ENCODE data around the gene JUP. TPM values are rescaled to one million over a fixed set of nuclear protein-coding genes. Genes with fewer than 3 reads are reported as not detected.

JUP gene
- total RNA-seq, 1 experiment from 2014 or later, result 224 TPM

- Histone ChIP-seq H4K20me1 (ENCODE audit: insufficient read depth) (no peaks in the 10 kb centered on the region), H3K27ac (ENCODE audit: low read depth, low read length) (peak overlapping the region; percentile 47; the same call in 1 of the 2 replicates), H2AFZ (ENCODE audit: low read depth, low read length, poor library complexity, severe bottlenecking) (no peak overlapping the region), H3K9me2 (ENCODE audit: insufficient read depth) (no peaks in the 10 kb centered on the region), H3K36me3 (ENCODE audit: control insufficient read depth in 1 of 2, insufficient read depth in 2 of 2, low read length in 2 of 2) (no peaks in the 10 kb centered on the region), H3K9ac (ENCODE audit: low read length) (no peak overlapping the region), H3K79me2 (ENCODE audit: insufficient read depth, low read length) (peaks cover 81% of the 10 kb centered on the region), H3K4me2 (ENCODE audit: low read length) (peak overlapping the region; percentile 58; the same call in 1 of the 2 replicates), H3K4me3 (replicated peaks in 1 of 2; ENCODE audit: low read depth in 1 of 2, low read length in 2 of 2) (no peak overlapping the region), H3K27me3 (ENCODE audit: insufficient read depth, low read length) (no peaks in the 10 kb centered on the region), H3K4me1 (ENCODE audit: control insufficient read depth in 1 of 2, insufficient read depth in 2 of 2, low read length in 2 of 2) (peaks cover 70 to 91% of the 10 kb centered on the region in 2 experiments), H3K9me3 (ENCODE audit: control insufficient read depth in 1 of 2, insufficient read depth in 1 of 2, low read depth in 1 of 2, low read length in 2 of 2) (no peaks in the 10 kb centered on the region)
- TF ChIP-seq CEBPB (IDR thresholded peaks at IDR 0.05; ENCODE audit: low read depth), result no peak
- TF ChIP-seq ZNF274 (IDR thresholded peaks at IDR 0.05; ENCODE audit: low read depth, low read length), result no peak
- TF ChIP-seq CTCF (IDR thresholded peaks at IDR 0.05 in 2 of 3, conservative IDR thresholded peaks at IDR 0.05 in 1 of 3; ENCODE audit: borderline replicate concordance in 1 of 3, insufficient read depth in 1 of 3, low read depth in 2 of 3, low read length in 2 of 3), result no peak
- TF ChIP-seq MAX (IDR thresholded peaks at IDR 0.05), result no peak
- RAD21 ChIA-PET (ENCODE audit: low non-redundant PET in 1 of 2, low total read pairs in 2 of 2, uncharacterized antibody in 2 of 2, unreplicated experiment in 2 of 2), result no interaction called here
- DNase-seq (ENCODE audit: low read depth, low spot score) (no peak), ATAC-seq (no peak)
- intact Hi-C loops (cut with micrococcal nuclease), result no loop called here
- POLR2A ChIA-PET, result interaction anchor here (1.6 kb wide), 1 partner anchor 13 kb away, joined by 5 read pairs; no protein-coding TSS in a partner anchor
- CTCF ChIA-PET, result no interaction called here
- no TSS peak for BruUV-seq (replicated peaks)
Measured at GRCh38 chr17:41779954-41780353, 6.6 kb downstream of the JUP start.

GRCh38 chr17:41777574-41778188, 8.8 kb downstream of the JUP start:
- Histone ChIP-seq H3K9ac (ENCODE audit: low read length) (peak overlapping the region; percentile 32), H3K9me3 (ENCODE audit: control insufficient read depth in 1 of 2, insufficient read depth in 1 of 2, low read depth in 1 of 2, low read length in 2 of 2) (no peaks in the 10 kb centered on the region), H3K27ac (ENCODE audit: low read depth, low read length) (peak overlapping the region; percentile 86), H3K9me2 (ENCODE audit: insufficient read depth) (no peaks in the 10 kb centered on the region), H4K20me1 (ENCODE audit: insufficient read depth) (no peaks in the 10 kb centered on the region), H2AFZ (ENCODE audit: low read depth, low read length, poor library complexity, severe bottlenecking) (no peak overlapping the region), H3K4me2 (ENCODE audit: low read length) (peak overlapping the region; percentile 58), H3K27me3 (ENCODE audit: insufficient read depth, low read length) (no peaks in the 10 kb centered on the region), H3K4me1 (ENCODE audit: control insufficient read depth in 1 of 2, insufficient read depth in 2 of 2, low read length in 2 of 2) (peaks cover 76 to 91% of the 10 kb centered on the region in 2 experiments), H3K36me3 (ENCODE audit: control insufficient read depth in 1 of 2, insufficient read depth in 2 of 2, low read length in 2 of 2) (no peaks in the 10 kb centered on the region), H3K4me3 (replicated peaks in 1 of 2; ENCODE audit: low read depth in 1 of 2, low read length in 2 of 2) (no peak overlapping the region), H3K79me2 (ENCODE audit: insufficient read depth, low read length) (peaks cover 75% of the 10 kb centered on the region)
- ChIA-PET CTCF (interaction anchor here (1.0 to 3.0 kb wide), 3 partner anchors 8 to 182 kb away, joined by 3 to 35 read pairs (median 6); partner anchors contain the start of gene JUP), RAD21 (ENCODE audit: low non-redundant PET in 1 of 2, low total read pairs in 2 of 2, uncharacterized antibody in 2 of 2, unreplicated experiment in 2 of 2) (interaction anchor here in 1 of 2 experiments (2.5 kb wide), 1 partner anchor 8 kb away, joined by 8 read pairs; the partner anchor contains the start of gene JUP), POLR2A (interaction anchor here (0.8 to 3.4 kb wide), 4 partner anchors 8 to 87 kb away, joined by 3 to 36 read pairs (median 6); partner anchors contain the start of gene JUP)
- intact Hi-C loops (cut with micrococcal nuclease), result no loop called here
- ATAC-seq, result peak; percentile 22
- DNase-seq (ENCODE audit: low read depth, low spot score), result no peak
- BruUV-seq (replicated peaks), result no TSS peak
- no peak for TF ChIP-seq CTCF (IDR thresholded peaks at IDR 0.05 in 2 of 3, conservative IDR thresholded peaks at IDR 0.05 in 1 of 3; ENCODE audit: borderline replicate concordance in 1 of 3, insufficient read depth in 1 of 3, low read depth in 2 of 3, low read length in 2 of 3)
- TF ChIP-seq EZH2phosphoT487 (IDR thresholded peaks at IDR 0.05; ENCODE audit: borderline replicate concordance), result no peak
- TF ChIP-seq ELF1 (IDR thresholded peaks at IDR 0.05; ENCODE audit: borderline replicate concordance, low read depth), result no peak
- TF ChIP-seq TCF7L2 (IDR thresholded peaks at IDR 0.05; ENCODE audit: borderline replicate concordance, extremely low read depth, insufficient read depth, insufficient read length), result no peak
- TF ChIP-seq EGR1 (IDR thresholded peaks at IDR 0.05; ENCODE audit: low read depth), result no peak
- TF ChIP-seq, protein P1, sequence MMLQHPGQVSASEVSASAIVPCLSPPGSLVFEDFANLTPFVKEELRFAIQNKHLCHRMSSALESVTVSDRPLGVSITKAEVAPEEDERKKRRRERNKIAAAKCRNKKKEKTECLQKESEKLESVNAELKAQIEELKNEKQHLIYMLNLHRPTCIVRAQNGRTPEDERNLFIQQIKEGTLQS (IDR thresholded peaks at IDR 0.05), result no peak
- no peak for TF ChIP-seq RAD21 (IDR thresholded peaks at IDR 0.05; ENCODE audit: low read depth)
- no peak for TF ChIP-seq POLR2A (IDR thresholded peaks at IDR 0.05; ENCODE audit: borderline replicate concordance, extremely low read depth, insufficient read depth, insufficient read length)
- no peak for TF ChIP-seq ZNF274 (IDR thresholded peaks at IDR 0.05; ENCODE audit: low read depth, low read length)
- TF ChIP-seq MAX (IDR thresholded peaks at IDR 0.05), result no peak
- no peak for TF ChIP-seq ZFX (IDR thresholded peaks at IDR 0.05)
- no peak for TF ChIP-seq FOSL1 (IDR thresholded peaks at IDR 0.05; ENCODE audit: low read depth)
- TF ChIP-seq SP1 (IDR thresholded peaks at IDR 0.05; ENCODE audit: low read depth), result no peak

All from HCT116 (cell line).